ENCODE data around the gene CFDP1. TPM values are rescaled to one million over a fixed set of nuclear protein-coding genes. Genes with fewer than 3 reads are reported as not detected.
A peak's percentile ranks its signal among the peaks of the same experiment; 100 is the strongest.

The CFDP1 gene
- total and polyA plus RNA-seq, 2 of the 13 experiments (the other 11 are each of a cell fraction or from before 2014, with no cell fraction given), result 78.6 to 153 TPM

- Histone ChIP-seq H3K4me1 (ENCODE audit: insufficient read depth, low read length) (peaks cover 81% of the 10 kb centered on the region), H3K4me2 (ENCODE audit: low read depth, low read length) (no peak overlapping the region), H2AFZ (ENCODE audit: low read length) (no peak overlapping the region), H3K4me3 (replicated peaks in 1 of 3; ENCODE audit: insufficient read depth in 1 of 3, low read depth in 2 of 3, low read length in 3 of 3) (no peak overlapping the region), H4K20me1 (ENCODE audit: insufficient read depth, low read length) (0 out of 2 replicates have a peak, but pooled peaks cover 8% of the 10 kb centered on the region), H3K36me3 (replicated peaks in 1 of 2; ENCODE audit: control insufficient read depth in 1 of 2, insufficient read depth in 2 of 2, low read length in 2 of 2) (peaks cover 0 to 1% of the 10 kb centered on the region in 2 experiments; a peak in 2 of 5 replicates), H3K9me3 (ENCODE audit: low read length) (no peaks in the 10 kb centered on the region), H3K9ac (ENCODE audit: insufficient read depth, low read depth, low read length) (no peak overlapping the region), H3K79me2 (ENCODE audit: insufficient read depth, low read length) (peaks cover 69% of the 10 kb centered on the region), H3K27ac (ENCODE audit: extremely low read length, insufficient read depth, low read length) (no peak overlapping the region), H3K27me3 (ENCODE audit: control insufficient read depth in 1 of 2, insufficient read depth in 2 of 2, low read length in 2 of 2) (no peaks in the 10 kb centered on the region; a peak in 1 of 5 replicates)
- FAIRE-seq, result no peak
- POLR2A ChIA-PET, result interaction anchor here (1.0 kb wide), 1 partner anchor 34 kb away, joined by 3 read pairs; no protein-coding TSS in a partner anchor
- no peak for DNase-seq (ENCODE audit: low spot score)
- 93% methylated on average over 11 of the region's 11 CpGs for WGBS (ENCODE audit: low lambda C conversion rate)
- in situ Hi-C loops (cut with HindIII; ENCODE audit: extremely low pct_ligation_motif_present, low pct_unique_long_range_greater_than_20kb), result no loop called here
- intact Hi-C loops (cut with micrococcal nuclease; ENCODE audit: unreplicated experiment), result no loop called here
- TSS peak; percentile 28 for BruUV-seq (replicated peaks)
- no peak for ATAC-seq
- CTCF ChIA-PET (ENCODE audit: low intra/inter-chr PET ratio, low total read pairs), result no interaction called here
- TF ChIP-seq CENPT (CRISPR knock-in tag; IDR thresholded peaks at IDR 0.05; ENCODE audit: low read depth) (no peak), MAFK (conservative IDR thresholded peaks at IDR 0.05 in 1 of 2, IDR thresholded peaks at IDR 0.05 in 1 of 2; ENCODE audit: low read length in 2 of 2) (peak; percentile 50 to 76; a peak in 3 of 4 replicates), ZNF766 (CRISPR knock-in tag; IDR thresholded peaks at IDR 0.05; ENCODE audit: borderline replicate concordance) (no peak), ZNF251 (CRISPR knock-in tag; IDR thresholded peaks at IDR 0.05) (no peak), ZBTB21 (CRISPR knock-in tag; IDR thresholded peaks at IDR 0.05) (no peak), ZNF121 (CRISPR knock-in tag; IDR thresholded peaks at IDR 0.05) (peak; percentile 85), PTBP1 (IDR thresholded peaks at IDR 0.05; ENCODE audit: low read depth, low read length, poor library complexity, severe bottlenecking) (no peak), SYNCRIP (IDR thresholded peaks at IDR 0.05; ENCODE audit: insufficient read depth, low read depth, low read length) (no peak), MAFF (IDR thresholded peaks at IDR 0.05; ENCODE audit: low read depth, low read length) (peak; percentile 28; the same call in 1 of the 2 replicates), GPN1 (CRISPR knock-in tag; IDR thresholded peaks at IDR 0.05; ENCODE audit: borderline replicate concordance) (no peak), RFX3 (CRISPR knock-in tag; IDR thresholded peaks at IDR 0.05) (no peak), ZNF496 (CRISPR knock-in tag; IDR thresholded peaks at IDR 0.05; ENCODE audit: insufficient replicate concordance) (no peak)
Measured at GRCh38 chr16:75429621-75430403, 3.5 kb downstream of the CFDP1 start.

All from HepG2 (cell line).